ENCODE data around the gene HK1. TPM values are rescaled to one million over a fixed set of nuclear protein-coding genes. Genes with fewer than 3 reads are reported as not detected.

HK1 gene
- total RNA-seq, 2 donors from 2014 or later = 186 to 228 TPM

DNA sequence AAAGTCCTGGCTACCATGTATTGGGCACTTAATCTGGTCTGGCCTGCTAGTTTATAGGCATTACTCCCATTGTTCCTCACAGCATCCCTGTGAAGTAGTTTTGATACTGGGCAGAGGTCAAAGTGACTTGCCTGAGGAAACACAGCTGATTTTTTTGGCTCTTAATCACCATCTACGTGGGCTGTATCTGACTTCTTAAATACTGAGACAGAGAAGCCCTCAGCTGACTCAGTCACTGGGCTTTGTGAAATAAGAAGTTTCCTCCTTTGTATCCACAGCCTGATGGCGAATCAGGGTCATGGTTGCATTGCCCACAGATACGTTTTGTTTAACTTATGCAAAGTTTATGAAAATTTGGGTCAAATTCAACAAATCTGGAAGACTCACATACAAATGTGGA is 125.2 kb downstream of the HK1 start:
- no peaks in the 10 kb centered on the region for H3K27me3 ChIP-seq
- H3K9me3 ChIP-seq = no peaks in the 10 kb centered on the region
- TF ChIP-seq, protein P1, sequence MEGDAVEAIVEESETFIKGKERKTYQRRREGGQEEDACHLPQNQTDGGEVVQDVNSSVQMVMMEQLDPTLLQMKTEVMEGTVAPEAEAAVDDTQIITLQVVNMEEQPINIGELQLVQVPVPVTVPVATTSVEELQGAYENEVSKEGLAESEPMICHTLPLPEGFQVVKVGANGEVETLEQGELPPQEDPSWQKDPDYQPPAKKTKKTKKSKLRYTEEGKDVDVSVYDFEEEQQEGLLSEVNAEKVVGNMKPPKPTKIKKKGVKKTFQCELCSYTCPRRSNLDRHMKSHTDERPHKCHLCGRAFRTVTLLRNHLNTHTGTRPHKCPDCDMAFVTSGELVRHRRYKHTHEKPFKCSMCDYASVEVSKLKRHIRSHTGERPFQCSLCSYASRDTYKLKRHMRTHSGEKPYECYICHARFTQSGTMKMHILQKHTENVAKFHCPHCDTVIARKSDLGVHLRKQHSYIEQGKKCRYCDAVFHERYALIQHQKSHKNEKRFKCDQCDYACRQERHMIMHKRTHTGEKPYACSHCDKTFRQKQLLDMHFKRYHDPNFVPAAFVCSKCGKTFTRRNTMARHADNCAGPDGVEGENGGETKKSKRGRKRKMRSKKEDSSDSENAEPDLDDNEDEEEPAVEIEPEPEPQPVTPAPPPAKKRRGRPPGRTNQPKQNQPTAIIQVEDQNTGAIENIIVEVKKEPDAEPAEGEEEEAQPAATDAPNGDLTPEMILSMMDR (IDR thresholded peaks at IDR 0.05) = no peak
- H3K4me1 ChIP-seq = peaks cover 0 to 53% of the 10 kb centered on the region in 2 donors
- peaks cover 37% of the 10 kb centered on the region for H3K36me3 ChIP-seq
- peak overlapping the region in 1 of 2 donors; percentile 28 for H3K27ac ChIP-seq
- DNase-seq (ENCODE audit: low spot score) = no peak
- H3K4me3 ChIP-seq = no peak overlapping the region

DNA sequence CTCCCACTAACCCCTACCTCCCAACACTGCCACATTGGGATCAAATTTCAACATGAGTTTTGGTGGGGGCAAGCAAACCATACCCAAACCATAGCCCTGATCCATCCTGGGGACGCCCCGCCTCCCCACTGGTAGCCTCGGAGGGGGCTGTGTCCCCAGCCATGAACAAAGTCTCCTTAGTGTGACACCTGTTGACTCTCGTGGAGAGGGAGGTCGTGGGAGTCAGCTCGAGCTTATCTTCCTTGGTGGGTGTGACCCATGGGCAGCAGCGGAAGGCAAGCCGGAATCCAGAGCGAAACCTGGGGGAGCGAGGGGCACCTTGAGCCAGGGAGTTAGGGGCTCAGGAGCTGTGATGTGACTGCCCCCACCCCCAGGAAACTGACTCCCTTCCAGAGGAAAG is 126.5 kb downstream of the HK1 start:
- no peaks in the 10 kb centered on the region for H3K9me3 ChIP-seq
- H3K4me1 ChIP-seq = peaks cover 0 to 51% of the 10 kb centered on the region in 2 donors
- H3K27me3 ChIP-seq = no peaks in the 10 kb centered on the region
- peak overlapping the region; percentile 54 to 79 for H3K27ac ChIP-seq
- peaks cover 24% of the 10 kb centered on the region for H3K36me3 ChIP-seq
- no peak for DNase-seq (ENCODE audit: low spot score)
- TF ChIP-seq, protein P1 (IDR thresholded peaks at IDR 0.05) = no peak
- no peak overlapping the region for H3K4me3 ChIP-seq

DNA sequence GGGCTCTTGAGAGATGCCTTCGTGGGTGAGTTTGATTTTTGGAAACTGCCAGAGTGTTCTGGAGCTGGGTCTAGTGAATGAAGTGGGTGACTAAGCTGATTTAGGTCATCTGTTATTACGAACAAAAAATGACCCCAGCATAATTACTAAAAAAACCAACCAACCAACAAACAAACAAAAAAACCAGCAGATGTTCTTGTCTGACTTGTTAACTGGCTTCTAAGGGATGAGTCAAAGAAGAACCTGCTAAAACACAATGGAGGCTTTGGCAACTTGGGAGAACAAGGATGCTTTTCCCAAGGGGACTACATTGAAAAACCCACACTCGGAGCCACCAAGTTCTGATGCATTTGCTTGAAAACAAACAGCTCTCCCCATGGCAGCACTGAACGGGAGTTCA is 126.9 kb downstream of the HK1 start:
- Histone ChIP-seq H3K36me3 (peaks cover 20% of the 10 kb centered on the region), H3K9me3 (no peaks in the 10 kb centered on the region), H3K27ac (peak overlapping the region; percentile 54 to 79), H3K27me3 (no peaks in the 10 kb centered on the region), H3K4me3 (no peak overlapping the region), H3K4me1 (peaks cover 0 to 55% of the 10 kb centered on the region in 2 donors)
- no peak for DNase-seq (ENCODE audit: low spot score)
- TF ChIP-seq, protein P1 (IDR thresholded peaks at IDR 0.05) = no peak

DNA sequence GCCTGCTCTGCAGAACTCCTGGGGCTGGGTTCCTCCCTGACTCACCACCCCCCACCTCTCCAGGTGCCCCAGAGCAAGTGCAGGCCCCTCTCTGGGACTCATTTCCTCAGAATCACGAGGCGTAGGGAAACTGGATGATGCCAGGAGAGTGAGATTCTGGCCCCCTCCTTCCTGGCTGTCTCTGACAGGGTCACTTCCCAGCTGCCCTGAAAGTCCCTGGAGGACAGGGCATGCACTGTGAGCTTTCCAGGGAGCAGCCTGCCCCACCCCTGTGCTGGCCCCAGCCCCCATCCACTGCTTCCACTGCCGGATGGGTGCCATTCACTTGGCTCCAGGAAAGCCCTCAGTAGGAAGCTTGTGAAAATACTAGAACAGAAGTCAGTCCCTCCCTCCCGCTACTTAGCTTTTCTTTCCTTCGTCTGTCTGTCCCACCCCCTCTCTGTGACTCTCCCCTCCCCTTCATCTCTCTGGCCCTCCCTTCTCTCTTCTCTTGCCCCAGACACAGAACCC is 128.1 kb downstream of the HK1 start:
- H3K36me3 ChIP-seq = peaks cover 10% of the 10 kb centered on the region
- TF ChIP-seq, protein P1 (IDR thresholded peaks at IDR 0.05) = no peak
- H3K9me3 ChIP-seq = no peaks in the 10 kb centered on the region
- peak overlapping the region; percentile 54 to 79 for H3K27ac ChIP-seq
- peak overlapping the region in 1 of 2 donors; percentile 25 for H3K4me3 ChIP-seq
- no peaks in the 10 kb centered on the region for H3K27me3 ChIP-seq
- DNase-seq (ENCODE audit: low spot score) = no peak
- H3K4me1 ChIP-seq = peaks cover 0 to 55% of the 10 kb centered on the region in 2 donors

DNA sequence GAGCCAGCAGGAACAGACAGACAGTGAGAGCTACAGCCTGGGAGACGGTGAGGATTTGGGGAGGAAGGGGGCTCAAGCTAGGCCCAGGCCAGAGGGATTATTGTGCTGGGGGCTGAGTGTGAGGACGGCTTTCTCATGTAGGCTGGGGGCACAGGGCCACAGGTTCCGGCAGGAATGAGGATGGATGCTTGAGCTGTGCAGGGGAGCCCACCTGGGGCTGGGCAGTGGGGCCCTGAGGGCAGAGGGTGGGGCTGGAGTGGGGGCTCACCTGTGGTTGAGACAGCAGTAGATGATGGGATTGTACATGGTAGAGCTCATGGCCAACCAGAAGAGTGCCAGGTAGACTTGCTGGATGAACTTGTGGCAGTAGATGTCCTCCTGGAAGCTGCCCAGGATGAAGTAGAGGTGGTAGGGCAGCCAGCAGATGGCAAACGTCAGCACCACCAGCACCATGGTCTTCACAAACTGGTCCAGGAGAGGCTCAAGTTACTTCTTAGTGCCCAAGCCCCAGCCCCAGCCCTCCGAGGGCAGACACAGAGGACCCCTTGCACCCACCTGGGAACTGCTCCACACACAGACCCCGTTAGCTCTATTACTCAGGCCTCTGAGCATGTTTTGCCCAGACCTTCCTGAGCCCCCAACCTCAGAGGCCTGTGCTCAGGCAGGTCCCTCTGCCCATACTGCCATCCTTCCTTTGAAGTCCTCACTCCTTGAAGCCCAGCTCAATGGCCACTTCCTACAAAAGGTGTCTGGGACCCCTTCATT is 128.7 kb downstream of the HK1 start:
- Histone ChIP-seq H3K9me3 (no peaks in the 10 kb centered on the region), H3K36me3 (peaks cover 6% of the 10 kb centered on the region), H3K4me3 (peak overlapping the region in 1 of 2 donors; percentile 25), H3K27me3 (no peaks in the 10 kb centered on the region), H3K4me1 (peaks cover 0 to 55% of the 10 kb centered on the region in 2 donors), H3K27ac (peak overlapping the region; percentile 54 to 79)
- TF ChIP-seq, protein P1 (IDR thresholded peaks at IDR 0.05) = no peak
- no peak for DNase-seq (ENCODE audit: low spot score)
